ENCODE data around the gene OR10AD1.

DNA sequence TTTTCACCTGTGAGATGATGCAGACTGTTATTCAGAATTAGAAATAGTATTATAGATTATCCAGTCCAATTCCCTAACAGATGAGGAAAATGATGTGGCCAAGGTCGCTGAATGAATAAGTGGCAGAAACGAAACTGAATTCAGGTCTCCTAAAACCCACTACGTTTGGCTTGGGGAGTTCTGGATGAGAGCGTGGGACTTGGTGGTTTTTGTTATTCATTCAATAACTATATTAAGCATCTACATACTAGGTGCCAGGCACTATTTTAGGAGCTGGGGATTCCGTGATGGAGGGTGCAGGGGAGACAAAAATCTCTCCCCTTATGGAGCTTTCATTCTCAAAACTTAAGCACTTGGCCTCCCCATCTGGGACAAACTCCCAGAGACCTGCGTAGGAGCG is 20.5 kb downstream of the OR10AD1 start:
- TF ChIP-seq CTCF (IDR thresholded peaks at IDR 0.05; ENCODE audit: low read length), result no peak
- no peak for TF ChIP-seq EZH2 (IDR thresholded peaks at IDR 0.05; ENCODE audit: borderline replicate concordance, low read length)

All from OCI-LY1 (cell line).